Skeletal muscle tissue (tissue), 4 donors: ENCODE measurements around the gene ANK3. TPM values are rescaled to one million over a fixed set of nuclear protein-coding genes. Genes with fewer than 3 reads are reported as not detected.

Source experiments
- H3K27ac ChIP-seq: one replicate; pipeline ENCODE4 v1.7.0; 2013; ENCODE audit warnings: mild to moderate bottlenecking, low read depth, low read length, inconsistent platforms
- H3K27me3 ChIP-seq, 3 donors: one replicate each; pipeline ENCODE4 v1.7.0; 2013; ENCODE audit warnings: low read length in 3 of 3; ENCODE audit not compliant: control insufficient read depth in 3 of 3, insufficient read depth in 3 of 3
- H3K36me3 ChIP-seq, 3 donors: one replicate each; pipeline ENCODE4 v1.7.0; 2013; ENCODE audit warnings: low read length in 3 of 3; ENCODE audit not compliant: control insufficient read depth in 3 of 3, insufficient read depth in 3 of 3
- H3K4me1 ChIP-seq, 3 donors: one replicate each; pipeline ENCODE4 v1.7.0; 2013; ENCODE audit warnings: low read length in 3 of 3, mild to moderate bottlenecking in 3 of 3; ENCODE audit not compliant: control insufficient read depth in 3 of 3, insufficient read depth in 3 of 3
- H3K4me3 ChIP-seq, 3 donors: one replicate each; pipeline ENCODE4 v1.7.0; 2013; ENCODE audit warnings: low read length in 3 of 3
- H3K9ac ChIP-seq, 3 donors: one replicate each; pipeline ENCODE4 v1.7.0; 2013; ENCODE audit warnings: low read length in 3 of 3, mild to moderate bottlenecking in 3 of 3, moderate library complexity in 2 of 3, low read depth in 1 of 3
- H3K9me3 ChIP-seq, 3 donors: one replicate each; pipeline ENCODE4 v1.7.0; 2013; ENCODE audit warnings: low read length in 3 of 3; ENCODE audit not compliant: control insufficient read depth in 3 of 3
- total RNA-seq: library from RNA; depleted of rRNA; stranded (reverse); fragments of >200 nt; gene quantifications from one replicate; pipeline ENCODE4 v1.2.3, GENCODE V29; 2014
- donor health status: Osteomylitis.

Gene ANK3
- total RNA-seq, 1 donor from 2014 or later: 110 TPM

DNA sequence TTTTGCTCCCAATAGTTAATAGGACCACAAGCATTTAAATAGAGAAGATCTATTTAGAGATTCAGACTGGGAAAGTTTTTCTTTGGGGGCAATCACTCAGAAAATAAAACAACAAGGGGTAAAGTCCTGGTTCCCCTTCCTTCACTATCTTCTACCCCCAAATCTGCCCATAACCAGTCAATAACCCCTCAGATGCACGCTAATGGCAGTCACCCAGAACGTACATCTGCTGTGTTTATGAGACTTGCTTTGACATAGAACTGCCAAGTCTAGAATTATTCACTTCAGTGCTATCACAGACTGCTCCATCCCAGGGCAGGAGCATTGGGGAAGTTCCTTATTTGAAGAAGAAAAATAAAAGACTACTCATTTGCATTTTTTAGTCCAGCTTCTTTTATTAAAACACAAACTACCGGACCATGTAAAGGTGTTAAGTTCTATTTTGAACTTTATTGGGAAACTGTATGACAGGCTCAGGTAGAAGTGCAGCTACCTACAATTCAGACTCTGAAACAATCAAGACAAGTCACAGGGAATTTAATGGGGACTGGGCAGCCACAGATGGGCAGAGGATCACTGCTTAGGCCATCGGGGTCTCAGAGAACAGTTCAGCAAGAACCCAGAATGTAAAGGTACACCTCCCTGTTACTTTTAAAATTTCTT, 38.4 kb downstream of the ANK3 start:
- Histone ChIP-seq H3K36me3 (no peaks in the 10 kb centered on the region), H3K4me1 (no peaks in the 10 kb centered on the region), H3K9me3 (no peaks in the 10 kb centered on the region), H3K4me3 (no peak overlapping the region), H3K9ac (no peak overlapping the region), H3K27me3 (no peaks in the 10 kb centered on the region), H3K27ac (no peak overlapping the region)

GRCh38 chr10:60350400-60350799, 39.3 kb downstream of the ANK3 start:
- Histone ChIP-seq H3K27ac (no peak overlapping the region), H3K4me1 (no peaks in the 10 kb centered on the region), H3K4me3 (no peak overlapping the region), H3K27me3 (no peaks in the 10 kb centered on the region), H3K9me3 (no peaks in the 10 kb centered on the region), H3K36me3 (no peaks in the 10 kb centered on the region), H3K9ac (no peak overlapping the region)

GRCh38 chr10:60349426-60349825, 40.2 kb downstream of the ANK3 start:
- no peaks in the 10 kb centered on the region for H3K4me1 ChIP-seq
- H3K9ac ChIP-seq: no peak overlapping the region
- no peaks in the 10 kb centered on the region for H3K36me3 ChIP-seq

DNA sequence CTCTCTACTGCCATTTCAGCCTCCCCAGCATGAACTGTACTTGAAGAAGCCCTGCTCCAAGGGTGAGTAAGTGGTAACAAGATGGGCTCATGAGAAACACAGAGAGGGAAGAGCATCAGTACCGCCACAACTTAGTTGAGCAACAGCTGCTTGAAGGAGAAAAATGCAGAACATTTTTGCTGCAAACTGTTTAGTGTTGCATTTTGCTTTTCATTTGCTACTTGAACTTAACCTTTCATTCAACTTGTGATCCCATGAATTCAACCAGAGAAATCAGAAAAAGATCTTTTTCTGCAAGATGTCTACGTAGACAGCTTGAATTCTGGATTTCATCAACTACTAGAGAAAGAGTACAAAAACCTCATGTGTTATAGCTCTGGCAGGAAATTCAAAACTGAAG, 40.7 kb downstream of the ANK3 start:
- H3K4me1 ChIP-seq: no peaks in the 10 kb centered on the region
- H3K9ac ChIP-seq: no peak overlapping the region
- H3K27me3 ChIP-seq: no peaks in the 10 kb centered on the region
- no peaks in the 10 kb centered on the region for H3K36me3 ChIP-seq
- no peak overlapping the region for H3K27ac ChIP-seq
- no peak overlapping the region for H3K4me3 ChIP-seq
- no peaks in the 10 kb centered on the region for H3K9me3 ChIP-seq

More at GRCh38 chr10:60349426-60349825, 40.2 kb downstream of the ANK3 start:
- no peaks in the 10 kb centered on the region for H3K27me3 ChIP-seq
- H3K9me3 ChIP-seq: no peaks in the 10 kb centered on the region
- no peak overlapping the region for H3K4me3 ChIP-seq
- no peak overlapping the region for H3K27ac ChIP-seq

- Histone ChIP-seq H3K9ac (no peak overlapping the region), H3K4me1 (no peaks in the 10 kb centered on the region), H3K27ac (no peak overlapping the region), H3K36me3 (no peaks in the 10 kb centered on the region), H3K4me3 (no peak overlapping the region), H3K27me3 (no peaks in the 10 kb centered on the region), H3K9me3 (no peaks in the 10 kb centered on the region)
These were observed 42.4 kb downstream of the ANK3 start for GRCh38 chr10:60347270-60347669.

DNA sequence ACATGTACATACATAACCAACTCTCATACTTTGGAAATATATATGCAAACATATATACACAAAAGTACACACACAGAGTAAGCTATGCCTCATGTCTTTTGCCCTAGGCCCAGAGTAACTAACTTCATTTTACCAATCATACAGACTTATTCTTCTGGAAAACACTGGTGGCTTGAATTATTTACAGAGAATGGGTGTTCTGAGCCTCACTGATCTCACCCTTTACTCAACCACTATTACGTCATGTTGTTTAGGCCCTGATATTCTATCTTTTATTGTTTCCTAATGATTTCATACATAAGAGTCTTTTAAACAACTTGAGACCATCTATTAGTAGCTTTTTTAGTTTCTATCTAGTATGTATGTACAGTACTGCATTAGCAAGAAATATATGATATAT, 43.0 kb downstream of the ANK3 start:
- H3K27ac ChIP-seq: no peak overlapping the region

DNA sequence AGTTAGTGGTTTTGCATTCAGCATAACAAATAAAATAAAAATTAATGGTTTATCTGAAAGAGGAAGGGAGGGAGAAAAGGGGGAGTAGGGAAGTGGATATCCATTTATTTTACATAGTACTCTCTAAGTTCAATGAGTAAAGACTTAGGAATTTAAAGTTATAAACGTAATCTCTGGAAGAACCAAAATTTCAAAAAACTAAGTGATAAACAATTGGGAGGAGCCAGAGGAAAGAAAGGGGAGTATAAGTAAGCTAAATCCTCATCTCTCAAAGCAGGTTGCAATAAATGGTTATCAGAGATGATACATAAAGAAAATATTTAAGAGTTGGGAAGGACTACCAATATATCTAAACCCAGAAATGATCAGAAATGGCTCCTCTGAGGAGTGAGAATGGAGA, 46.4 kb downstream of the ANK3 start:
- no peak overlapping the region for H3K27ac ChIP-seq
- no peaks in the 10 kb centered on the region for H3K27me3 ChIP-seq
- no peaks in the 10 kb centered on the region for H3K4me1 ChIP-seq
- H3K9ac ChIP-seq: no peak overlapping the region
- H3K36me3 ChIP-seq: no peaks in the 10 kb centered on the region
- H3K4me3 ChIP-seq: no peak overlapping the region
- no peaks in the 10 kb centered on the region for H3K9me3 ChIP-seq

More for the DNA sequence above, 43.0 kb downstream of the ANK3 start:
- Histone ChIP-seq H3K9me3 (no peaks in the 10 kb centered on the region), H3K4me1 (no peaks in the 10 kb centered on the region), H3K36me3 (no peaks in the 10 kb centered on the region), H3K4me3 (no peak overlapping the region), H3K27me3 (no peaks in the 10 kb centered on the region), H3K9ac (no peak overlapping the region)

GRCh38 chr10:60341969-60342368, 47.7 kb downstream of the ANK3 start:
- H3K9me3 ChIP-seq: no peaks in the 10 kb centered on the region
- no peaks in the 10 kb centered on the region for H3K27me3 ChIP-seq
- H3K9ac ChIP-seq: no peak overlapping the region
- no peaks in the 10 kb centered on the region for H3K36me3 ChIP-seq
- H3K4me1 ChIP-seq: no peaks in the 10 kb centered on the region
- H3K4me3 ChIP-seq: no peak overlapping the region
- H3K27ac ChIP-seq: no peak overlapping the region

DNA sequence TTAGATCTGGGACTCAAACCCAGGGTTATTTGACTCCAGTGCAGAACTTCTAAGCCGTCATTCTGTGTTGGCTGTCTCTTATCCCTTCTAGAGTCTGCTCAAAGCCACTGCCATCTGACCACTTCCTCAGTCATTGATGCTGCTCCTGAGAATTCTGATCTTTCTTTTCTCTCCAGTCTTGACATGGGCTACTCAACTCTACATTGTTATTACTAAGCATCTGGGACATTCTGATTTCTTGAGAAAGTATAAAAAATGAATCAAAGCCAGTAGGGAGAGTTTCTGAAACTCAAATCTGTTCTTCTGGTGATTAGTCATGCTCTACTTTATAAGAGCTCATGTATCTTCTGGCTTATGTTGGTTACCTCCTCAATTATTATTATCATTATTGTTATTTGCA, 48.7 kb downstream of the ANK3 start:
- no peak overlapping the region for H3K4me3 ChIP-seq
- H3K36me3 ChIP-seq: no peaks in the 10 kb centered on the region
- H3K27ac ChIP-seq: no peak overlapping the region
- H3K9me3 ChIP-seq: no peaks in the 10 kb centered on the region
- H3K27me3 ChIP-seq: no peaks in the 10 kb centered on the region
- no peaks in the 10 kb centered on the region for H3K4me1 ChIP-seq
- H3K9ac ChIP-seq: no peak overlapping the region

DNA sequence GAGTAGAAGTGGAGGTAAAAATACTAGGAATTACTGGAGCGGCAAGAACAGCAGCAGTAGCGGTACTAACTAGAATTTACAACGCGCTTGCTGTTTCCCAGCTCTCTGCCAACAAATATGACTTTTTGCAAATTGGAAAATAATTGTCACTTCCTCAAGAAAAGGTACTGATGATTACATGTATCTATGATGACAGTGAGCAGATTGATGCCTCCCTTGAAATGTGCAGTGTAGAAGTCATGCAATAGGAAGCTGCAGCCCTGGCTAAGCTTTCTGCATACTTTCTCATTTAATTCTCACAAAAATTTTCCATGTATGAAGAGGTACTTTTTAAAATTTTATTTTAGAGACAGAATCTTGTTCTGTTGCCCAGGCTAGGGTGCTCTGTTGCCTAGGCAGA, 49.9 kb downstream of the ANK3 start:
- H3K27ac ChIP-seq: no peak overlapping the region
- no peaks in the 10 kb centered on the region for H3K27me3 ChIP-seq
- no peak overlapping the region for H3K9ac ChIP-seq
- H3K36me3 ChIP-seq: no peaks in the 10 kb centered on the region
- no peak overlapping the region for H3K4me3 ChIP-seq
- H3K4me1 ChIP-seq: no peaks in the 10 kb centered on the region
- no peaks in the 10 kb centered on the region for H3K9me3 ChIP-seq
